GM19023 (cell line): ENCODE results near the gene ATG16L1.

ENCODE experiments used
- ATAC-seq: cut with Tn5 transposase; IDR thresholded peaks from one replicate; pipeline ENCODE4 v1.9.1; 2021; ENCODE audit warnings: mild to moderate bottlenecking, moderate library complexity; ENCODE audit not compliant: unreplicated experiment

The ATG16L1 gene

GRCh38 chr2:233226511-233227031 is 24.9 kb upstream of the ATG16L1 start:
- no peak for ATAC-seq

GRCh38 chr2:233227346-233227978 is 24.0 kb upstream of the ATG16L1 start:
- no peak for ATAC-seq

GRCh38 chr2:233228376-233228775 is 23.1 kb upstream of the ATG16L1 start:
- ATAC-seq, result no peak

GRCh38 chr2:233233618-233234230 is 17.7 kb upstream of the ATG16L1 start:
- ATAC-seq, result no peak

GRCh38 chr2:233234264-233234663 is 17.2 kb upstream of the ATG16L1 start:
- ATAC-seq, result no peak

- ATAC-seq, result no peak
Observed at GRCh38 chr2:233234996-233235395, 16.5 kb upstream of the ATG16L1 start.

GRCh38 chr2:233235977-233236376 is 15.5 kb upstream of the ATG16L1 start:
- ATAC-seq, result no peak

GRCh38 chr2:233236820-233237589 is 14.5 kb upstream of the ATG16L1 start:
- no peak for ATAC-seq

GRCh38 chr2:233240897-233241296 is 10.6 kb upstream of the ATG16L1 start:
- peak; percentile 54 for ATAC-seq

- ATAC-seq, result no peak
Observed at GRCh38 chr2:233241803-233242202, 9.7 kb upstream of the ATG16L1 start.

- no peak for ATAC-seq
Observed at GRCh38 chr2:233242231-233242927, 9.1 kb upstream of the ATG16L1 start.

- no peak for ATAC-seq
Observed at GRCh38 chr2:233243348-233243747, 8.1 kb upstream of the ATG16L1 start.

GRCh38 chr2:233244818-233245217 is 6.7 kb upstream of the ATG16L1 start:
- ATAC-seq, result no peak

GRCh38 chr2:233245406-233245805 is 6.1 kb upstream of the ATG16L1 start:
- no peak for ATAC-seq

GRCh38 chr2:233247116-233247515 is 4.4 kb upstream of the ATG16L1 start:
- no peak for ATAC-seq

- no peak for ATAC-seq
Observed at GRCh38 chr2:233247744-233248143, 3.7 kb upstream of the ATG16L1 start.

- no peak for ATAC-seq
Observed at GRCh38 chr2:233248999-233249398, 2.5 kb upstream of the ATG16L1 start.

GRCh38 chr2:233250568-233250967 is 905 bp upstream of the ATG16L1 start:
- ATAC-seq, result no peak

GRCh38 chr2:233250985-233251305 is 528 bp upstream of the ATG16L1 start:
- ATAC-seq, result peak; percentile 10

GRCh38 chr2:233252227-233252626 is 754 bp downstream of the ATG16L1 start:
- no peak for ATAC-seq

GRCh38 chr2:233255151-233255550 is 3.7 kb downstream of the ATG16L1 start:
- ATAC-seq, result no peak
